Naive thymus-derived CD4-positive, alpha-beta T cell (primary cell): ENCODE results near the gene SPTBN2. TPM values are rescaled to one million over a fixed set of nuclear protein-coding genes. Genes with fewer than 3 reads are reported as not detected.

Source experiments
- ATAC-seq: fragments of 150-1000 bp; cut with Tn5 transposase; 2 replicates; pipeline ENCODE4 v1.10.0; 2021; ENCODE audit warnings: mild to moderate bottlenecking, moderate library complexity
- CTCF ChIA-PET: fragments of 350-600 bp; sonication (Branson Sonifier 250); formaldehyde crosslinking; loops from one replicate; lab custom pipeline; 2021; ENCODE audit warnings: antibody characterized with exemption; lab: Charles Lee
- POLR2A ChIA-PET: fragments of 350-600 bp; sonication (Branson Sonifier 250); formaldehyde crosslinking; loops from one replicate; lab custom pipeline; 2021; ENCODE audit warnings: antibody characterized with exemption, inconsistent platforms; lab: Charles Lee
- DNase-seq, 9 donors: peaks; one replicate each; pipeline versions ENCODE4 v3.0.0 to v3.0.0-alpha.2; 2020 to 2022; ENCODE audit warnings: mixed read lengths in 1 of 9
- H3K27ac ChIP-seq: one replicate; pipeline ENCODE4 v1.7.0; 2013; ENCODE audit warnings: mild to moderate bottlenecking, low read depth, low read length, moderate library complexity
- H3K27me3 ChIP-seq, 2 donors: one replicate each; pipeline ENCODE4 v1.7.0; 2013; ENCODE audit warnings: low read length in 2 of 2, mild to moderate bottlenecking in 2 of 2, moderate library complexity in 2 of 2; ENCODE audit not compliant: control insufficient read depth in 2 of 2, insufficient read depth in 2 of 2
- H3K36me3 ChIP-seq, 3 experiments: 1 replicate in 2 of 3; 2 replicates in 1 of 3; pipeline ENCODE4 v1.7.0; 2013; ENCODE audit warnings: low read length in 3 of 3, mild to moderate bottlenecking in 3 of 3, moderate library complexity in 1 of 3; ENCODE audit not compliant: insufficient read depth in 3 of 3, control insufficient read depth in 2 of 3
- H3K4me1 ChIP-seq, 2 donors: one replicate each; pipeline ENCODE4 v1.7.0; 2013; ENCODE audit warnings: low read length in 2 of 2, mild to moderate bottlenecking in 2 of 2, moderate library complexity in 1 of 2; ENCODE audit not compliant: control insufficient read depth in 2 of 2, insufficient read depth in 2 of 2
- H3K4me3 ChIP-seq: 2 replicates; pipeline ENCODE4 v1.7.0; 2013; ENCODE audit warnings: mild to moderate bottlenecking, low read length
- H3K9me3 ChIP-seq, 3 experiments: 1 replicate in 2 of 3; 2 replicates in 1 of 3; pipeline ENCODE4 v1.7.0; 2013; ENCODE audit warnings: low read length in 3 of 3; ENCODE audit not compliant: control insufficient read depth in 2 of 3
- H3K27ac Mint-ChIP-seq, 9 donors: one replicate each; pipeline ENCODE4 v1.8.0; 2020 to 2022; ENCODE audit warnings: mixed read lengths in 9 of 9, mild to moderate bottlenecking in 8 of 9, moderate library complexity in 5 of 9, inconsistent platforms in 2 of 9
- H3K27me3 Mint-ChIP-seq, 5 donors: one replicate each; pipeline ENCODE4 v1.8.0; 2021 to 2022; ENCODE audit warnings: mixed read lengths in 5 of 5, mild to moderate bottlenecking in 1 of 5
- H3K36me3 Mint-ChIP-seq, 5 donors: one replicate each; pipeline ENCODE4 v1.8.0; 2020 to 2022; ENCODE audit warnings: mixed read lengths in 5 of 5, mild to moderate bottlenecking in 3 of 5, inconsistent platforms in 1 of 5
- H3K4me1 Mint-ChIP-seq, 7 donors: one replicate each; pipeline ENCODE4 v1.8.0; 2020 to 2022; ENCODE audit warnings: mixed read lengths in 7 of 7, mild to moderate bottlenecking in 3 of 7, inconsistent platforms in 1 of 7
- H3K4me3 Mint-ChIP-seq, 10 donors: one replicate each; pipeline ENCODE4 v1.8.0; 2020 to 2022; ENCODE audit warnings: mild to moderate bottlenecking in 10 of 10, mixed read lengths in 10 of 10, moderate library complexity in 6 of 10, inconsistent platforms in 2 of 10
- H3K9me3 Mint-ChIP-seq, 11 donors: one replicate each; pipeline ENCODE4 v1.8.0; 2020 to 2022; ENCODE audit warnings: mixed read lengths in 11 of 11, mild to moderate bottlenecking in 4 of 11, inconsistent platforms in 1 of 11, moderate library complexity in 1 of 11
- intact Hi-C, 2 donors: fragments of 100-400 bp; cut with micrococcal nuclease; formaldehyde crosslinking; loops; one replicate each; pipeline ENCODE4 v1.15.1; 2023
- polyA plus RNA-seq, 2 donors: library from polyadenylated mRNA; unstranded; fragments of 300-500 nt; fragmentation: Illumina TruSeq; gene quantifications; one replicate each; pipeline ENCODE4 v1.2.3, GENCODE V29; 2021
- total RNA-seq, 6 experiments: library from RNA in 5 of 6; stranded (reverse) in 5 of 6; gene quantifications; 1 replicate in 5 of 6; 2 replicates in 1 of 6; pipeline ENCODE4 v1.2.3 and lab custom pipeline; 2021 to 2026

Gene SPTBN2
- total and polyA plus RNA-seq, 7 experiments from 2014 or later = 0.02 to 0.98 (median 0.13) TPM; not detected in 3

DNA sequence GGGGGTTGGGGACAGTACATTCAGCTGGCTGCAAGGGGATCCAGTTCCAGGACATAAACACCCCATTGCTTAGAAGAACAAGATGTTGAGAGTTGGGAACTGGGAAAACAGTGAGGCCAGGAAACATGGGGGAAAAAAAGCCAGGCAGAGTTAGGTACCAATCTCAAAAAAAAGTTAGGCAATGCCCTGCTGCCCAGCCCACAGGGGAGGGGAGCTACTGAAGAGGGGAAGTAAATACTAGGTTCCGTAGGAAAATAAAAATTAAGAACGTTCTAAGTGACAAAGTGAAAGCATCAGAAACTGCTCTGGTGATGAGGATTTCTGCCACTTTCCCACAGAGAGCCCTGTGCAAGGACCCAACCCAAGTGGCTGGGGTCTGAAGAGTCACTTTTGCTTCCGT is 12.0 kb downstream of the SPTBN2 start:
- H3K36me3 Mint-ChIP-seq = no peaks in the 10 kb centered on the region
- Histone ChIP-seq H3K4me3 (no peak overlapping the region), H3K27me3 (no peaks in the 10 kb centered on the region), H3K9me3 (no peaks in the 10 kb centered on the region), H3K4me1 (no peaks in the 10 kb centered on the region), H3K27ac (no peak overlapping the region), H3K36me3 (no peaks in the 10 kb centered on the region)
- DNase-seq = no peak
- no peaks in the 10 kb centered on the region for H3K9me3 Mint-ChIP-seq
- ChIA-PET CTCF (no interaction called here), POLR2A (no interaction called here)
- ATAC-seq = no peak
- no peak overlapping the region for H3K4me3 Mint-ChIP-seq
- intact Hi-C loops = no loop called here
- peaks cover 8 to 61% (median 42%) of the 10 kb centered on the region in 5 donors for H3K27me3 Mint-ChIP-seq
- H3K4me1 Mint-ChIP-seq = peaks cover 0 to 10% (median 4%) of the 10 kb centered on the region in 7 donors
- no peak overlapping the region for H3K27ac Mint-ChIP-seq

DNA sequence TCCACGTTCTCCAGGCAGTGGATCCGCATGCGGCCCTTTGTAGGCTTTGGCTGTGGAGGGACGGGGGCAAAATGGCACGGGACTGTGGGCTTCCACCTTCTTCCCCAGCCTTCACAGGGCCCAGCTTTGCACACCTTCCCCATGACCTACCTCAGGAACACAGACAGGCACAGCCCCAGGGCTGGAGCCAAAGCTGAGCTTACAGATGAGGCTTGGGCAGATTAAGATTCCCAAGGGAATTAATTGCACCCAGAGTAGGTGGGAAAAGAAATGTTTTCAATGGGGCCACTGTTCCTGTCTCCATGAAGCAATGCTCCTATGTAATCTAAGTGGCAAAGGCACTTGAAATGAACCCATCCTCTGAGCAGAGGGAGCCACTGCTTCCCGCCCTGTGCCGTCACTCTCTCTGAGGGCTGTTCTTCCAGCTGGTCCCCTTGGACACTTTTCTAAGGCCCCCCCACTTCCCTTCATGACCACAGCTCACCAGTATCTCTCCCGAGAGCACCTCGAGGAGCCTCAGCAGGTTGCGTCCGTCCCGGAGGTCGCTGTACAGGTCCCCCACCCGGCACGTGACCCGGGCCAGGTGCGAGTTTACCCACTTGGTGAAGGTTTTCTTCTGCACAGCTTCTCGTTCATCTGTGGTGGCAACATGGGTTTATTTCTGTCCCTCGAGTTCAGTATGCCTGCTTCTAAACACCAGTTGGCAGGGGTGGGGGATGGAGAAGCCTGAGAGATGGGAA is 13.5 kb downstream of the SPTBN2 start:
- Mint-ChIP-seq H3K9me3 (no peaks in the 10 kb centered on the region), H3K4me3 (no peak overlapping the region), H3K36me3 (no peaks in the 10 kb centered on the region), H3K27me3 (peaks cover 8 to 55% (median 33%) of the 10 kb centered on the region in 5 donors), H3K27ac (no peak overlapping the region), H3K4me1 (peaks cover 0 to 8% (median 2%) of the 10 kb centered on the region in 7 donors)
- no peaks in the 10 kb centered on the region for H3K36me3 ChIP-seq
- no peaks in the 10 kb centered on the region for H3K27me3 ChIP-seq
- H3K4me3 ChIP-seq = no peak overlapping the region
- no peaks in the 10 kb centered on the region for H3K9me3 ChIP-seq
- ChIA-PET POLR2A (no interaction called here), CTCF (no interaction called here)
- no peak for ATAC-seq
- H3K27ac ChIP-seq = no peak overlapping the region
- no peak for DNase-seq
- H3K4me1 ChIP-seq = no peaks in the 10 kb centered on the region
- intact Hi-C loops = no loop called here

DNA sequence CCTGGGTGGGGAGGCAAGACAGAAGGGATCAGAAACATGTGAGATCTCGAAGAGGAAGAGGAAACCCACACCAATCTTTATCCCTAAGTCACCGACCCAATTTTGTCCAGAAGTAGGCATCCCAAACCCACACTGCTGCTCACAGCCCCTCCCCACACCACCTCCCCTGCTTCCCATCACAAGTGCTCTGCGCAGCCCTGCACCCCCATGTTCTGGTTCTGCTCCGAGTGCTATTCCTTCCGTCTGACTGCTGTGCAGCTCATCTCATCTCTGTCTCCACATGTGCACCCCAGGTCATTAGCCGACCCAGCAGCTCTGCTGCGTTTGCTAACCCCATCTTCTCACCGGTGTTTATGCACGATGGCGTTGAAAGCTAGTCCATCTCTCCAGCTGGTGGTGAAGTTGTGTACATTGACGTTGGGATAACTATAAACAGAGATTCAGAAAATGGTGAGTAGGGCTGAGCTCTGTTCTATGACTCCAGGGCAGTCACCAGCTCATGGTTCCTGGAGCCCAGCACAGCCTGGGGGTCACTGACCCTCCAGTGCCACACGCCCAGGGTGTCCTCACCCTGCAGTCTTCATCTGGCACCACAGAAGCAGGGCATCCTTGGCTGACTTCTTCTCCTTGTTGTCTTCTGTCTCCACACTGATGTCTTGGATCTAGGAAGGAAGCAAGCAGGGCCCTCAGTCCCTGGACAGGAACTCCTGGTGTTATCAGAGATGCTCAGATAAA is 15.1 kb downstream of the SPTBN2 start:
- CTCF ChIA-PET = no interaction called here

DNA sequence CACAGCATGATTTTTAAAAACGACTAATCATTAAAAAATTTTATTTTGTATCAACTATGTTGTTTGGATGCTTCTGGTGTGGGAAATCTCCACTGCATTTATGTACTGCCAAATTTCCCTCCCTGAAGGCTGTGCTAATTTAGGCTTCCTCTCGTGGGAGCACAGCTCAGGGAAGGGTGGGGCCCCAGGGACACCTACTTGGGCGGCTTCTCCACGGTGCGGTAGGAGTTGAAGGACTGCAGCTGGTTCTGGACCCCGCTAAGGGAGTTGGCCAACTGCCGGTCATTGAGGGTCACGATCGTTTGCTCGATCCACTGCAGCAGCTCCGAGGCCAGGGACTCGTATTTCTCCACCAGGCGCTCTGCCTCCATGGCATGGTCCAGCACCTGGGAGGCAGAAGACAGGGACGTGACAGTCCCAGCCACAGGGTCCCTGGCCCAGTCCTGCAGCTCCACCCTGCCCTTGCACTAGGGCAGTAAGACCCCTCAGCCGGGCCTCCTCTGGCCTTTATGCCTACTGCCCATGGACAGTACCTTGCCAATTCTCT is 18.6 kb downstream of the SPTBN2 start:
- no peak for ATAC-seq
- no peaks in the 10 kb centered on the region for H3K4me1 ChIP-seq
- ChIA-PET CTCF (no interaction called here), POLR2A (no interaction called here)
- no peak for DNase-seq
- Mint-ChIP-seq H3K36me3 (no peaks in the 10 kb centered on the region), H3K4me3 (no peak overlapping the region), H3K27ac (no peak overlapping the region), H3K27me3 (peaks cover 6 to 21% (median 14%) of the 10 kb centered on the region in 5 donors), H3K9me3 (no peaks in the 10 kb centered on the region), H3K4me1 (no peaks in the 10 kb centered on the region)
- H3K9me3 ChIP-seq = no peaks in the 10 kb centered on the region
- no peak overlapping the region for H3K27ac ChIP-seq
- H3K4me3 ChIP-seq = no peak overlapping the region
- H3K36me3 ChIP-seq = no peaks in the 10 kb centered on the region
- no peaks in the 10 kb centered on the region for H3K27me3 ChIP-seq
- intact Hi-C loops = no loop called here

More for the DNA sequence above, 15.1 kb downstream of the SPTBN2 start:
- H3K4me1 ChIP-seq = no peaks in the 10 kb centered on the region
- H3K27me3 ChIP-seq = no peaks in the 10 kb centered on the region
- H3K27ac Mint-ChIP-seq = no peak overlapping the region
- peaks cover 8 to 41% (median 30%) of the 10 kb centered on the region in 5 donors for H3K27me3 Mint-ChIP-seq
- ATAC-seq (no peak), DNase-seq (no peak)
- no peak overlapping the region for H3K4me3 ChIP-seq
- no peaks in the 10 kb centered on the region for H3K9me3 ChIP-seq
- H3K4me1 Mint-ChIP-seq = peaks cover 0 to 2% (median 0%) of the 10 kb centered on the region in 7 donors
- no peaks in the 10 kb centered on the region for H3K36me3 ChIP-seq
- H3K36me3 Mint-ChIP-seq = no peaks in the 10 kb centered on the region
- no peak overlapping the region for H3K27ac ChIP-seq
- H3K4me3 Mint-ChIP-seq = no peak overlapping the region
- intact Hi-C loops = no loop called here
- no peaks in the 10 kb centered on the region for H3K9me3 Mint-ChIP-seq
- POLR2A ChIA-PET = no interaction called here

DNA sequence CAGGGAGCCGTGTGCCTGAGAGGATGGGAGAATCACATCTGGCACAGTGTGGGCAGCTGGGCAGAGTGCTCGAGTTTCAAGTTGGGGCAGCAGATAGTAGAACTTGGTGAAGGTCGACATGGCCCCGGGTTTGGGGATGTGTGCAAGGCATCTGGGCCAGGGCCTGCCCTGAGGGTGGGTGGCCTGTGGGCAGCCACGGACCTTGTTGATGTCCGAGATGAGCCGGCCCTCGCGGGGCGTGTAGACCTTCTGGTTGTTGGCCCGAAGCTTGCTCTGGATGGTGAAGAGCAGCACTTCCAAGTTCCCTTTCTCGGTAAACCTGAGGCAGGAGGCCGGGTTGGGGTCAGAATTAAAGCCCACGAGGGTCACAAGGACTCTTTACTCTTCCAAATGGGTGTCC is 20.3 kb downstream of the SPTBN2 start:
- intact Hi-C loops = no loop called here
- Mint-ChIP-seq H3K9me3 (no peaks in the 10 kb centered on the region), H3K27me3 (peaks cover 0 to 5% (median 5%) of the 10 kb centered on the region in 5 donors), H3K4me3 (no peak overlapping the region), H3K4me1 (peaks cover 0 to 4% (median 0%) of the 10 kb centered on the region in 7 donors), H3K27ac (no peak overlapping the region), H3K36me3 (no peaks in the 10 kb centered on the region)
- H3K27me3 ChIP-seq = no peaks in the 10 kb centered on the region
- H3K36me3 ChIP-seq = no peaks in the 10 kb centered on the region
- POLR2A ChIA-PET = no interaction called here
- no peaks in the 10 kb centered on the region for H3K9me3 ChIP-seq
- H3K4me3 ChIP-seq = no peak overlapping the region
- ATAC-seq = no peak
- no peak overlapping the region for H3K27ac ChIP-seq
- DNase-seq = no peak
- no peaks in the 10 kb centered on the region for H3K4me1 ChIP-seq
- CTCF ChIA-PET = interaction anchor here (0.6 kb wide), 1 partner anchor 9 kb away, joined by 3 read pairs; no protein-coding TSS in a partner anchor

DNA sequence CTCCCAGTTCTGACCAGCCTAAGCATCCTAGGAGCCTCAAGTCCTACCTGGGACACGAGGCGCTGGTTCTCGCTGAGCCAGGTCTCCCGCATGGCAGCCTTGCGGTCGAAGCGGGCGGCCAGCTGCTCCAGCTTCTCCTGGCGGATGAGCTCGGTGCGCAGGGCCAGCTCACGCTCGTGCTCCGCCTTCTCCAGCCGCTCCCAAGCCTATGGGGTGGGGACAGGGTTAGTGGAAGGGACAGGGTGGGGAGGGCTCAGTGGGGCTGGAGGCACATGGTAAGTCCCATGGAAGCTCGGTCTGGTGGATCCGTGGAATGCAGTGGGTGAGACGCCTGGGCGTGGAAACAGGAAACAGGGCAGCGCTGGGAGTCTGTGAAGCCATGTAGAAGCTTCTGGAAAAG is 20.9 kb downstream of the SPTBN2 start:
- Histone ChIP-seq H3K27ac (no peak overlapping the region), H3K4me1 (no peaks in the 10 kb centered on the region), H3K9me3 (no peaks in the 10 kb centered on the region), H3K27me3 (no peaks in the 10 kb centered on the region), H3K36me3 (no peaks in the 10 kb centered on the region), H3K4me3 (no peak overlapping the region)
- no peak for ATAC-seq
- Mint-ChIP-seq H3K27me3 (no peaks in the 10 kb centered on the region), H3K9me3 (no peaks in the 10 kb centered on the region), H3K4me3 (no peak overlapping the region), H3K27ac (no peak overlapping the region), H3K36me3 (no peaks in the 10 kb centered on the region), H3K4me1 (peaks cover 0 to 4% (median 0%) of the 10 kb centered on the region in 7 donors)
- POLR2A ChIA-PET = no interaction called here
- intact Hi-C loops = no loop called here
- CTCF ChIA-PET = interaction anchor here (0.6 kb wide), 1 partner anchor 8 kb away, joined by 3 read pairs; no protein-coding TSS in a partner anchor
- no peak for DNase-seq
